ENCODE results near the gene PNLIPRP2.

GRCh38 chr10:116676118-116676517 is 55.4 kb downstream of the PNLIPRP2 start:
- no peak for TF ChIP-seq FOXM1 (IDR thresholded peaks at IDR 0.05; ENCODE audit: borderline replicate concordance)
- TF ChIP-seq ELF4 (IDR thresholded peaks at IDR 0.05) = no peak
- no peak for TF ChIP-seq ZNF384 (IDR thresholded peaks at IDR 0.05)
- TF ChIP-seq SP1 (IDR thresholded peaks at IDR 0.05) = no peak
- no peak for TF ChIP-seq FOXA1 (IDR thresholded peaks at IDR 0.05)
- no peak for TF ChIP-seq FOXK2 (IDR thresholded peaks at IDR 0.05)
- TF ChIP-seq CTBP1 (IDR thresholded peaks at IDR 0.05; ENCODE audit: borderline replicate concordance) = no peak
